ENCODE measurements around the gene SLC4A11. TPM values are rescaled to one million over a fixed set of nuclear protein-coding genes. Genes with fewer than 3 reads are reported as not detected.

The SLC4A11 gene
- total RNA-seq, 1 donor from 2014 or later: 6.6 TPM

GRCh38 chr20:3204124-3204794 lies 34.7 kb downstream of the SLC4A11 start, which contains the start of gene DDRGK1:
Gene DDRGK1 (minus strand): TSS chr20:3204682. CDS start chr20:3204627, 55 bp downstream.
- Histone ChIP-seq H3K27ac (ENCODE audit: low read depth, low read length) (peak within 1 kb of the TSS; percentile 78), H4K20me1 (ENCODE audit: insufficient read depth, low read length) (no peaks in the 10 kb centered on the region), H3K36me3 (ENCODE audit: insufficient read depth, low read length) (peaks cover under 1% of the 10 kb centered on the region), H3K79me2 (ENCODE audit: insufficient read depth, low read length) (peaks cover 32% of the 10 kb centered on the region), H3K4me3 (ENCODE audit: insufficient read depth, low read depth, low read length) (peak within 1 kb of the TSS; percentile 95), H2AFZ (ENCODE audit: low read depth, low read length) (peak within 1 kb of the TSS; percentile 100), H3K9ac (ENCODE audit: low read length) (peak within 1 kb of the TSS; percentile 89), H3K4me1 (ENCODE audit: insufficient read depth, low read length) (peaks cover 12% of the 10 kb centered on the region), H3K9me3 (ENCODE audit: insufficient read depth, low read depth, low read length) (no peaks in the 10 kb centered on the region), H3K27me3 (ENCODE audit: insufficient read depth, low read length) (no peaks in the 10 kb centered on the region), H3K4me2 (ENCODE audit: low read length) (peak within 1 kb of the TSS; percentile 99)
- Mint-ChIP-seq H3K27me3 (ENCODE audit: low read depth, unreplicated experiment) (no peaks in the 10 kb centered on the region), H3K27ac (ENCODE audit: unreplicated experiment) (peak within 1 kb of the TSS; percentile 55), H3K36me3 (ENCODE audit: low read depth, unreplicated experiment) (peaks cover 8% of the 10 kb centered on the region), H3K9me3 (ENCODE audit: unreplicated experiment) (no peaks in the 10 kb centered on the region), H3K4me1 (ENCODE audit: low read depth, unreplicated experiment) (no peaks in the 10 kb centered on the region), H3K4me3 (ENCODE audit: unreplicated experiment) (peak within 1 kb of the TSS; percentile 92)
- no peak for TF ChIP-seq CTCF (IDR thresholded peaks at IDR 0.05; ENCODE audit: insufficient read depth, low read depth, low read length)
- TF ChIP-seq EZH2 (IDR thresholded peaks at IDR 0.05; ENCODE audit: insufficient read depth, low read length): no peak
- DNase-seq (ENCODE audit: low read depth) (peak; percentile 51), FAIRE-seq (no peak)

GRCh38 chr20:3203315-3204123 lies 35.5 kb downstream of the SLC4A11 start:
- peaks cover 26% of the 10 kb centered on the region for H3K79me2 ChIP-seq (ENCODE audit: insufficient read depth, low read length)
- H3K4me1 Mint-ChIP-seq (ENCODE audit: low read depth, unreplicated experiment): no peaks in the 10 kb centered on the region
- H3K4me2 ChIP-seq (ENCODE audit: low read length): peak overlapping the region; percentile 99
- no peaks in the 10 kb centered on the region for H4K20me1 ChIP-seq (ENCODE audit: insufficient read depth, low read length)
- H3K9ac ChIP-seq (ENCODE audit: low read length): peak overlapping the region; percentile 89
- peak overlapping the region; percentile 95 for H3K4me3 ChIP-seq (ENCODE audit: insufficient read depth, low read depth, low read length)
- peak overlapping the region; percentile 78 for H3K27ac ChIP-seq (ENCODE audit: low read depth, low read length)
- no peak for DNase-seq (ENCODE audit: low read depth)
- H3K36me3 Mint-ChIP-seq (ENCODE audit: low read depth, unreplicated experiment): peaks cover 9% of the 10 kb centered on the region
- H3K9me3 ChIP-seq (ENCODE audit: insufficient read depth, low read depth, low read length): no peaks in the 10 kb centered on the region
- H3K27ac Mint-ChIP-seq (ENCODE audit: unreplicated experiment): peak overlapping the region; percentile 55
- H3K27me3 ChIP-seq (ENCODE audit: insufficient read depth, low read length): no peaks in the 10 kb centered on the region
- peak overlapping the region; percentile 100 for H2AFZ ChIP-seq (ENCODE audit: low read depth, low read length)
- no peaks in the 10 kb centered on the region for H3K27me3 Mint-ChIP-seq (ENCODE audit: low read depth, unreplicated experiment)
- peaks cover 12% of the 10 kb centered on the region for H3K4me1 ChIP-seq (ENCODE audit: insufficient read depth, low read length)
- no peak for FAIRE-seq
- TF ChIP-seq EZH2 (IDR thresholded peaks at IDR 0.05; ENCODE audit: insufficient read depth, low read length) (no peak), CTCF (IDR thresholded peaks at IDR 0.05; ENCODE audit: insufficient read depth, low read depth, low read length) (no peak)
- H3K4me3 Mint-ChIP-seq (ENCODE audit: unreplicated experiment): peak overlapping the region; percentile 92
- no peaks in the 10 kb centered on the region for H3K9me3 Mint-ChIP-seq (ENCODE audit: unreplicated experiment)
- peaks cover 3% of the 10 kb centered on the region for H3K36me3 ChIP-seq (ENCODE audit: insufficient read depth, low read length)
